HFFc6 (cell line): ENCODE measurements around the gene SHFL. TPM values are rescaled to one million over a fixed set of nuclear protein-coding genes. Genes with fewer than 3 reads are reported as not detected.

Experiments used
- DNase-seq: peaks from one replicate; pipeline ENCODE4 v3.0.0-alpha.2; 2018
- H3K27ac Mint-ChIP-seq: 2 replicates; pipeline ENCODE4 v1.8.0; 2020; ENCODE audit warnings: mild to moderate bottlenecking, mixed read lengths
- H3K27me3 Mint-ChIP-seq: 2 replicates; pipeline ENCODE4 v1.8.0; 2021; ENCODE audit warnings: mild to moderate bottlenecking, moderate library complexity, mixed read lengths; ENCODE audit not compliant: insufficient read depth
- H3K36me3 Mint-ChIP-seq: 2 replicates; pipeline ENCODE4 v1.8.0; 2021; ENCODE audit warnings: low read depth, mixed read lengths
- H3K4me1 Mint-ChIP-seq: 2 replicates; pipeline ENCODE4 v1.8.0; 2020; ENCODE audit warnings: low read depth, mixed read lengths
- H3K4me3 Mint-ChIP-seq: 2 replicates; pipeline ENCODE4 v1.8.0; 2020; ENCODE audit warnings: mild to moderate bottlenecking, moderate library complexity, mixed read lengths
- H3K9me3 Mint-ChIP-seq: 2 replicates; pipeline ENCODE4 v1.8.0; 2020; ENCODE audit warnings: mild to moderate bottlenecking, mixed read lengths
- CTCF ChIP-seq: fragments of 200-600 bp; sonication (generic); IDR thresholded peaks from 2 replicates; pipeline ENCODE4 v1.5.0; 2021; ENCODE audit warnings: antibody characterized with exemption, mild to moderate bottlenecking
- total RNA-seq, 6 experiments: library from RNA; stranded (reverse); fragmentation: NEBNext Ultra II Directional; extraction: Animal tissue kit (Norgen Biotek cat#: 25700); gene quantifications; 2 replicates in 1 of 6; 3 replicates in 5 of 6; pipeline ENCODE4 v1.2.3, GENCODE V29; 2021

Gene SHFL
- total RNA-seq, 6 experiments from 2014 or later = 16.9 to 26.2 (median 21.1) TPM

GRCh38 chr19:10110972-10111317, 24.8 kb downstream of the SHFL start:
- H3K9me3 Mint-ChIP-seq = no peaks in the 10 kb centered on the region
- no peak overlapping the region for H3K4me3 Mint-ChIP-seq
- peaks cover 15% of the 10 kb centered on the region for H3K27me3 Mint-ChIP-seq
- no peak for DNase-seq
- no peak overlapping the region; the same call in 1 of the 2 replicates for H3K27ac Mint-ChIP-seq
- no peak for TF ChIP-seq CTCF
- H3K36me3 Mint-ChIP-seq = peaks cover 15% of the 10 kb centered on the region
- H3K4me1 Mint-ChIP-seq = peaks cover 21% of the 10 kb centered on the region

GRCh38 chr19:10111405-10111811, 25.3 kb downstream of the SHFL start, which contains the start of gene P2RY11:
P2RY11 (plus strand) TSS chr19:10111693; CDS start chr19:10111722, 29 bp downstream.
- DNase-seq = no peak
- H3K36me3 Mint-ChIP-seq = peaks cover 20% of the 10 kb centered on the region
- peak within 1 kb of the TSS; percentile 75 for H3K27ac Mint-ChIP-seq
- H3K27me3 Mint-ChIP-seq = peaks cover 18% of the 10 kb centered on the region
- no peaks in the 10 kb centered on the region for H3K9me3 Mint-ChIP-seq
- H3K4me3 Mint-ChIP-seq = peak within 1 kb of the TSS; percentile 4; the same call in 1 of the 2 replicates
- no peak for TF ChIP-seq CTCF
- peaks cover 21% of the 10 kb centered on the region for H3K4me1 Mint-ChIP-seq

GRCh38 chr19:10112037-10112761, 26.1 kb downstream of the SHFL start:
- peak overlapping the region; percentile 75 for H3K27ac Mint-ChIP-seq
- H3K36me3 Mint-ChIP-seq = peaks cover 14% of the 10 kb centered on the region
- H3K4me1 Mint-ChIP-seq = peaks cover 15% of the 10 kb centered on the region
- no peak for DNase-seq
- H3K27me3 Mint-ChIP-seq = peaks cover 18% of the 10 kb centered on the region
- H3K4me3 Mint-ChIP-seq = peak overlapping the region; percentile 4; the same call in 1 of the 2 replicates
- TF ChIP-seq CTCF = no peak
- H3K9me3 Mint-ChIP-seq = no peaks in the 10 kb centered on the region

GRCh38 chr19:10112895-10113591, 26.9 kb downstream of the SHFL start:
- Mint-ChIP-seq H3K4me3 (no peak overlapping the region), H3K9me3 (no peaks in the 10 kb centered on the region), H3K27ac (peak overlapping the region; percentile 75), H3K27me3 (peaks cover 18% of the 10 kb centered on the region), H3K4me1 (peaks cover 12% of the 10 kb centered on the region), H3K36me3 (peaks cover 12% of the 10 kb centered on the region)
- DNase-seq = no peak
- TF ChIP-seq CTCF = peak; percentile 76

- H3K27me3 Mint-ChIP-seq = peaks cover 18% of the 10 kb centered on the region
- no peak overlapping the region for H3K4me3 Mint-ChIP-seq
- peaks cover 12% of the 10 kb centered on the region for H3K36me3 Mint-ChIP-seq
- no peak for DNase-seq
- no peak overlapping the region for H3K27ac Mint-ChIP-seq
- H3K9me3 Mint-ChIP-seq = no peaks in the 10 kb centered on the region
- H3K4me1 Mint-ChIP-seq = peaks cover 13% of the 10 kb centered on the region
- TF ChIP-seq CTCF = no peak; the same call in 1 of the 2 replicates
Measured at GRCh38 chr19:10113592-10113963, 27.5 kb downstream of the SHFL start.
